Measurements from ENCODE around the gene HSF2BP.

HSF2BP gene

DNA sequence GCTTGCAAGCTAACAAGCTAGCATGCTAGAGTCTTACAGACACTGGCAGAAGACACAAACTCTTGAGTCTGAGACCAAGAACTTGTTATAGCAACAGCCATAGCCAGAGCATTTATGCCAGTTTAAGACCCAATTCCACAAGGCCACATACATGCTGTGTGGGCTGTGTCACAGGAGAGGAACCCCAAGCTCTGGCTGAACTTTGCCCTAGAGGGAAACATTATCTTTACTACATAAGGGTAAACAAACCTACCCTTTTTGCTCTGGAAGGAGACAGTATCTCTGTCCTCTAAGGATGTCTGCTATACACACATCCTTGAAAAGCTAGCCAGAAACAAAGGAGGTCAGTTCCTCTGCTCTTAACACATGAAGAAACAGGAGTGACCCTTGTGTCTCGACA is 70.3 kb downstream of the HSF2BP start:
- H3K4me1 Mint-ChIP-seq = peaks cover 34% of the 10 kb centered on the region
- peak overlapping the region in 1 of 3 experiments; percentile 33 for H3K27ac Mint-ChIP-seq
- no peaks in the 10 kb centered on the region for H3K27me3 Mint-ChIP-seq (ENCODE audit: low read depth)
- H3K9me3 Mint-ChIP-seq = no peaks in the 10 kb centered on the region
- no peak for TF ChIP-seq CTCF (IDR thresholded peaks at IDR 0.05; ENCODE audit: unreplicated experiment in 3 of 3)
- no peaks in the 10 kb centered on the region for H3K36me3 Mint-ChIP-seq (ENCODE audit: low read depth)
- H3K4me3 Mint-ChIP-seq = no peak overlapping the region

- peaks cover 25% of the 10 kb centered on the region for H3K4me1 Mint-ChIP-seq
- H3K9me3 Mint-ChIP-seq = no peaks in the 10 kb centered on the region
- TF ChIP-seq CTCF (IDR thresholded peaks at IDR 0.05; ENCODE audit: unreplicated experiment in 3 of 3) = no peak
- peak overlapping the region in 1 of 3 experiments; percentile 2 for H3K4me3 Mint-ChIP-seq
- peak overlapping the region; percentile 70 to 83 (median 81) for H3K27ac Mint-ChIP-seq
- no peaks in the 10 kb centered on the region for H3K27me3 Mint-ChIP-seq (ENCODE audit: low read depth)
- H3K36me3 Mint-ChIP-seq (ENCODE audit: low read depth) = no peaks in the 10 kb centered on the region
Observed at GRCh38 chr21:43585924-43586413, 73.3 kb downstream of the HSF2BP start.

- peak overlapping the region; percentile 70 to 83 (median 81) for H3K27ac Mint-ChIP-seq
- no peak overlapping the region for H3K4me3 Mint-ChIP-seq
- H3K36me3 Mint-ChIP-seq (ENCODE audit: low read depth) = no peaks in the 10 kb centered on the region
- no peak for TF ChIP-seq CTCF (IDR thresholded peaks at IDR 0.05; ENCODE audit: unreplicated experiment in 3 of 3)
- no peaks in the 10 kb centered on the region for H3K9me3 Mint-ChIP-seq
- peaks cover 30% of the 10 kb centered on the region for H3K4me1 Mint-ChIP-seq
- H3K27me3 Mint-ChIP-seq (ENCODE audit: low read depth) = no peaks in the 10 kb centered on the region
Observed at GRCh38 chr21:43585514-43585913, 73.8 kb downstream of the HSF2BP start.

GRCh38 chr21:43581453-43581852 is 77.8 kb downstream of the HSF2BP start:
- no peaks in the 10 kb centered on the region for H3K9me3 Mint-ChIP-seq
- H3K36me3 Mint-ChIP-seq (ENCODE audit: low read depth) = no peaks in the 10 kb centered on the region
- no peak overlapping the region for H3K4me3 Mint-ChIP-seq
- no peaks in the 10 kb centered on the region for H3K27me3 Mint-ChIP-seq (ENCODE audit: low read depth)
- H3K27ac Mint-ChIP-seq = peak overlapping the region; percentile 82 to 87 (median 87)
- no peak for TF ChIP-seq CTCF (IDR thresholded peaks at IDR 0.05; ENCODE audit: unreplicated experiment in 3 of 3)
- H3K4me1 Mint-ChIP-seq = peaks cover 50% of the 10 kb centered on the region

DNA sequence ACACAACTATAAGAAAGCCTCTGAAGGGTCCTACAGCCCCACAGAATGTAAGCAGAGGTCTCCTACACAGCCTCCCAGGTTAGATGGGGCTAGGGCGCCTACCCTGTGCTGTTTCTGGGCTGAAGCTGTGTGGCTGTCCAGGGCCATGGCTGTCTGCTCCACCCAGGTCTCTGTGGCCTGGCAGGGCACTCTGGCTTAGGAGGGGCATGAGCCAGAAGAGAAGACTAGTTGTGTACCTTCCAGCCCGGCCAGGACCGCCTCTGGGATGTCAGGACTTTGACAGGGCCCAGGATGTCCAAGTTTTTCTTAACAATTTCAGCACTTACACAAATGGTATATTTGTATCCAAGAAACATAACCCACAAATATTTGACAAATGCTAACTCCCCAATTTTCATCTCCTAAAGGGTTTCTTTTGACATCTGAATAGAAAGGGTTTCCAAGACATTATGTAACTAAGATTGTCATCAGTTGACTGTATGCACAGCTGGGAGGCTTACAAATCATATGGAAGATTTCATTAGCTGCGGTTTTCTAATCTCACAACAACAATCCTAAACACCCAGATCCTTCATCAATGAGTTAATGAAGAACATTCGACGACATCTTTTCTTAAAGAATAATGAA is 80.5 kb downstream of the HSF2BP start:
- no peaks in the 10 kb centered on the region for H3K27me3 Mint-ChIP-seq (ENCODE audit: low read depth)
- no peaks in the 10 kb centered on the region for H3K9me3 Mint-ChIP-seq
- H3K4me1 Mint-ChIP-seq = peaks cover 52% of the 10 kb centered on the region
- TF ChIP-seq CTCF (IDR thresholded peaks at IDR 0.05; ENCODE audit: unreplicated experiment in 3 of 3) = no peak
- peak overlapping the region in 2 of 3 experiments; percentile 4 to 64 for H3K27ac Mint-ChIP-seq
- no peak overlapping the region for H3K4me3 Mint-ChIP-seq
- no peaks in the 10 kb centered on the region for H3K36me3 Mint-ChIP-seq (ENCODE audit: low read depth)

DNA sequence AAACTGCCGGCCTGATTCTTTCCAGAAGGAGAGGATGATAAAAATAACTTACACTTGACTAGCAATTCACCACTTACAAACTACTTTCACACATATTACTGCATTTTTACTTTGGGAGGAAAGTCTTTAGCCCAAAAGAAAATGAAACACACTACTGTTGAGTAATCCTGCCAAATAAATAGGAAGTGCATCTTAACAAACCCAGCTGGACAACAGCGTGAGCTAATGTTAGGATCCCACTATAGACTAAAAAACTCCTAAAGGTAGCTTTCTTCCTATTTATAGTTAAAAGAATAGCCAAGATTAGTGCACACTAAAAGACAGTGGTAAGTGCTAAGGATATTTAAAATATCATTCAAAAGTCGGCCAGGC is 83.8 kb downstream of the HSF2BP start:
- Mint-ChIP-seq H3K36me3 (ENCODE audit: low read depth) (no peaks in the 10 kb centered on the region), H3K9me3 (no peaks in the 10 kb centered on the region), H3K27ac (peak overlapping the region; percentile 89 to 98 (median 96)), H3K4me1 (peaks cover 58% of the 10 kb centered on the region), H3K4me3 (no peak overlapping the region), H3K27me3 (ENCODE audit: low read depth) (no peaks in the 10 kb centered on the region)
- TF ChIP-seq CTCF (IDR thresholded peaks at IDR 0.05; ENCODE audit: unreplicated experiment in 3 of 3) = no peak
